Stomach (tissue), 9 donors: Measurements from ENCODE around the gene KCND2. TPM values are rescaled to one million over a fixed set of nuclear protein-coding genes. Genes with fewer than 3 reads are reported as not detected.
"Not testable (repeated sequence)": the region's sequence is repeated elsewhere in the genome, so short reads cannot be mapped to it uniquely, and the experiment has no call there.

Experiments used
- DNase-seq, 2 donors: peaks; one replicate each; pipeline versions ENCODE4 v3.0.0 to v3.0.0-alpha.2; 2013 to 2019
- H3K27ac ChIP-seq, 5 donors: fragments of 200-600 bp in 4 of 5; sonication (generic) in 4 of 5; one replicate each; pipeline ENCODE4 v1.5.1; 2013 to 2019; ENCODE audit warnings: mild to moderate bottlenecking in 1 of 5, moderate library complexity in 1 of 5
- H3K27me3 ChIP-seq, 3 donors: fragments of 200-600 bp; sonication (generic); one replicate each; pipeline ENCODE4 v1.5.1; 2017 to 2019; ENCODE audit warnings: mixed run types in 1 of 3
- H3K36me3 ChIP-seq, 4 donors: fragments of 200-600 bp; sonication (generic); 1 replicate in 3 of 4; 2 replicates in 1 of 4; pipeline ENCODE4 v1.5.1; 2016 to 2019
- H3K4me1 ChIP-seq, 4 donors: fragments of 200-600 bp; sonication (generic); one replicate each; pipeline ENCODE4 v1.5.1; 2016 to 2019
- H3K4me3 ChIP-seq, 4 donors: fragments of 200-600 bp; sonication (generic) in 3 of 4; one replicate each; pipeline ENCODE4 v1.5.1; 2016 to 2019; ENCODE audit warnings: mild to moderate bottlenecking in 1 of 4
- H3K9me3 ChIP-seq, 4 donors: fragments of 200-600 bp; sonication (generic); one replicate each; pipeline ENCODE4 v1.5.1; 2016 to 2019
- EP300 ChIP-seq: sonication (generic); formaldehyde crosslinking; IDR thresholded peaks from one replicate; pipeline ENCODE4 v1.6.1; 2017; ENCODE audit warnings: antibody characterized with exemption
- POLR2A ChIP-seq, 4 donors: fragments of 450-650 bp; IDR thresholded peaks; one replicate each; pipeline ENCODE4 v1.6.1; 2016; ENCODE audit warnings: antibody characterized with exemption in 4 of 4, control low read depth in 2 of 4, mild to moderate bottlenecking in 1 of 4, moderate library complexity in 1 of 4
- POLR2AphosphoS5 ChIP-seq, 3 donors: sonication (generic); formaldehyde crosslinking; IDR thresholded peaks; one replicate each; pipeline ENCODE4 v1.6.1; 2016; ENCODE audit warnings: antibody characterized with exemption in 3 of 3
- WGBS, 5 donors: extraction: QIAGEN DNeasy Blood & Tissue Kit in 3 of 5; methylation state at CpG; one replicate each; pipeline versions ENCODE4 v1.1.5 to v1.1.7; 2013 to 2018; 5-methylcytosine and 5-hydroxymethylcytosine counted together
- intact Hi-C: fragments of 100-400 bp; cut with DNase I; formaldehyde crosslinking; loops from one replicate; pipeline ENCODE4 v1.15.1; 2023; ENCODE audit warnings: low total_unique reads
- polyA plus RNA-seq, 3 donors: library from polyadenylated mRNA; stranded (reverse); fragments of 200-250 nt; gene quantifications; one replicate each; pipeline ENCODE4 v1.2.3, GENCODE V29; 2013
- total RNA-seq, 5 donors: library from RNA; depleted of rRNA; stranded (reverse); fragments of >200 nt; gene quantifications; one replicate each; pipeline versions ENCODE4 v1.1.0 to v1.2.3, GENCODE V29; 2014 to 2016
- TF ChIP-seq, protein P1 (sequence below), 7 experiments: fragments of 450-650 bp in 4 of 7; fragments of 200-600 bp in 3 of 7; sonication (generic) in 3 of 7; IDR thresholded peaks; one replicate each; pipeline ENCODE4 v1.5.1; 2016 to 2019; ENCODE audit warnings: antibody characterized with exemption in 7 of 7, control low read depth in 2 of 7, mild to moderate bottlenecking in 1 of 7
- donor health status: healthy with polysubstance abuse.
- donor health status: Bipolar disorder and iron deficiency.
- donor health status: healthy.

Gene KCND2
- total and polyA plus RNA-seq, 8 donors: 0.06 to 1.3 (median 0.31) TPM; not detected in 5

DNA sequence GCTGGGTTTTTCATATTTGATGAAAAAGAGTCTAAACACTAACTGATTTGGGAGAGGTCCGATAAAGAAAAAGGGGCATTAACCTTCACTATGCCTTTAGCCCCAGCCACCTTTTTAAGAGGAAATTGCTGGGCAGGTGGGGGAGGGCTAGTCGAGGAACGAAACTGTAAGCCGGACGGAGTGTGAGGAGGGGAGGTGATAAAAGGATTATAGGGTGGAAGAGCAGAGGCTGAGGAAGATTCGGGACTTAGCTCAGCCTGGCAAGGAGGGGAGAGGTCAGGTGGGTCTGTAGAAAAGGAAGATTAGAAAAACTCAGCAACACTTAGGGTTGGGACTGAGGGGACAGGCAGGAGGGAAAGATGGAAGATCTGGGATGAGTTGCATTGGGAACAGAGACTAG, 508.0 kb downstream of the KCND2 start:
- no peaks in the 10 kb centered on the region for H3K27me3 ChIP-seq
- TF ChIP-seq POLR2AphosphoS5 (IDR thresholded peaks at IDR 0.05) (no peak), EP300 (no peak), POLR2A (IDR thresholded peaks at IDR 0.05) (no peak)
- TF ChIP-seq, protein P1, sequence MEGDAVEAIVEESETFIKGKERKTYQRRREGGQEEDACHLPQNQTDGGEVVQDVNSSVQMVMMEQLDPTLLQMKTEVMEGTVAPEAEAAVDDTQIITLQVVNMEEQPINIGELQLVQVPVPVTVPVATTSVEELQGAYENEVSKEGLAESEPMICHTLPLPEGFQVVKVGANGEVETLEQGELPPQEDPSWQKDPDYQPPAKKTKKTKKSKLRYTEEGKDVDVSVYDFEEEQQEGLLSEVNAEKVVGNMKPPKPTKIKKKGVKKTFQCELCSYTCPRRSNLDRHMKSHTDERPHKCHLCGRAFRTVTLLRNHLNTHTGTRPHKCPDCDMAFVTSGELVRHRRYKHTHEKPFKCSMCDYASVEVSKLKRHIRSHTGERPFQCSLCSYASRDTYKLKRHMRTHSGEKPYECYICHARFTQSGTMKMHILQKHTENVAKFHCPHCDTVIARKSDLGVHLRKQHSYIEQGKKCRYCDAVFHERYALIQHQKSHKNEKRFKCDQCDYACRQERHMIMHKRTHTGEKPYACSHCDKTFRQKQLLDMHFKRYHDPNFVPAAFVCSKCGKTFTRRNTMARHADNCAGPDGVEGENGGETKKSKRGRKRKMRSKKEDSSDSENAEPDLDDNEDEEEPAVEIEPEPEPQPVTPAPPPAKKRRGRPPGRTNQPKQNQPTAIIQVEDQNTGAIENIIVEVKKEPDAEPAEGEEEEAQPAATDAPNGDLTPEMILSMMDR (IDR thresholded peaks at IDR 0.05): no peak
- no peak overlapping the region for H3K4me3 ChIP-seq
- no peaks in the 10 kb centered on the region for H3K9me3 ChIP-seq
- no peak overlapping the region for H3K27ac ChIP-seq
- H3K36me3 ChIP-seq: no peaks in the 10 kb centered on the region
- intact Hi-C loops: no loop called here
- WGBS, 5 donors: 81 to 92% (median 88%) methylated on average over 6 of the region's 6 CpGs
- DNase-seq: no peak
- H3K4me1 ChIP-seq: no peaks in the 10 kb centered on the region

DNA sequence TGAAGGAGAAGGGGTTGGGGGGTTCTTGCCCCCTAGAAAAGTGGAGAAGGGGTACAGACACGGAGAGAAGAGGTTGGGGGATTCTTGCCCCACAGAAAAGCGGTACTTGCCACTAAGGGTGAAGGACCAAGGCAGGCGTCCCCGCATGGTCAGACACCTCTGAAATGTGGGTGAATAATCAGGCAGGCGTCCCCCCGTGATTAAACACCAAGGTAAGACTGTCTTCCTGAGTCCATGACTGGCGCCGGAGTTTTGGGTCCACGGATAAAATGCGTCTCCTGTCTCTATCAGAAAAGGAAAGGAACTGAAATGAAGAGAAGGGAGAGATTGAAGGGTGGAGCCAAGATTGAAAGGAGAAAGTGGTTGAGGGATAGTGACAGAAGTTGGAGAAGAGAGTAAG, 508.9 kb downstream of the KCND2 start:
- DNase-seq, H3K9me3 ChIP-seq: not testable (repeated sequence)

DNA sequence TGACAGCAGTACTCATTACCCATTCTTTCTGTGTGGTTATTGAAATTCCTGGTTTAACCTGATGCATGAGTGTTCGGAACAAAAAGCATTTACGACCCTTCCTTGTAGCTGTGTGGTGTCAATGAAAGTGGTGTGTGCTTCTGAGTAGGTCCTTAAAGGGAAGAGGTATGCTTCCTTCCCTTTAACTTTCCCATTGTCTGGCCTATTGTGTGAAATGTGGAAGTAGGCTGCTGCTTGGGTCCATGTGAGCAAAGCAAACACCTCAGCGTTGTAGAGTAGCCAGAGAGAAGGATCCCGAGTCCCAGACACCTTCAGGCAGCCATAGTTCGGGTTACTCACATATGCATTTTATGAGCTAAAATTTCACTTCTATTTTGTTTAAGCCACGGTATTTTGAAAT, 510.3 kb downstream of the KCND2 start:
- Histone ChIP-seq H3K27me3 (no peaks in the 10 kb centered on the region), H3K36me3 (no peaks in the 10 kb centered on the region), H3K4me3 (no peak overlapping the region), H3K9me3 (no peaks in the 10 kb centered on the region), H3K4me1 (no peaks in the 10 kb centered on the region), H3K27ac (no peak overlapping the region)
- 79 to 89% (median 83%) methylated on average over 6 of the region's 6 CpGs for WGBS, 5 donors
- DNase-seq: no peak
- intact Hi-C loops: no loop called here
- TF ChIP-seq EP300 (no peak), POLR2A (IDR thresholded peaks at IDR 0.05) (no peak), POLR2AphosphoS5 (IDR thresholded peaks at IDR 0.05) (no peak)
- TF ChIP-seq, protein P1 (IDR thresholded peaks at IDR 0.05): no peak

More for the DNA sequence above, 508.9 kb downstream of the KCND2 start:
- H3K4me1 ChIP-seq, H3K27me3 ChIP-seq, H3K27ac ChIP-seq, intact Hi-C loops, H3K36me3 ChIP-seq, H3K4me3 ChIP-seq: not testable (repeated sequence)
- WGBS, 5 donors: 94 to 96% (median 95%) methylated on average over 10 of the region's 10 CpGs

DNA sequence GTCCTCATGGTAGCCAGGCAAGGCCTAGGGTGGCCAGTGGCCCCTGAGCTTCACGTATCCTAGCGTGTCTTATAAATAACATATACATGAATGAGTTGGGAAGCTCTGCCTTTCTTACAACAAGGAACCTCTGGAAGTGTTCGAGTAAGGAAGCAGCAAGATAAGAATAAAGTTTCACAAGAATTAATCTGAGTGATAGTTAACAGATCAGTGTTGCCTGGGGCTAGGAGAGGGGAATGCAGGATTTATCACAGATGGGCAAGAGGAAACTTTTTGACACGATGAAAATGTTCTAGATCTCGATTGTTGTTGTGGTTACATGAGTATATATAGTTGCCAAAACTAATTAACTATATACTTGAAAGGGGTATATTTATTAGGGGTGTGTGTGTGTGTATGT, 510.7 kb downstream of the KCND2 start:
- intact Hi-C loops: no loop called here
- Histone ChIP-seq H3K9me3 (no peaks in the 10 kb centered on the region), H3K4me3 (no peak overlapping the region), H3K27ac (no peak overlapping the region), H3K27me3 (no peaks in the 10 kb centered on the region), H3K4me1 (no peaks in the 10 kb centered on the region), H3K36me3 (no peaks in the 10 kb centered on the region)
- 72 to 78% (median 77%) methylated on average over 5 of the region's 5 CpGs for WGBS, 5 donors
- DNase-seq: no peak
- TF ChIP-seq POLR2A (IDR thresholded peaks at IDR 0.05) (no peak), EP300 (no peak), POLR2AphosphoS5 (IDR thresholded peaks at IDR 0.05) (no peak)
- TF ChIP-seq, protein P1 (IDR thresholded peaks at IDR 0.05): no peak

DNA sequence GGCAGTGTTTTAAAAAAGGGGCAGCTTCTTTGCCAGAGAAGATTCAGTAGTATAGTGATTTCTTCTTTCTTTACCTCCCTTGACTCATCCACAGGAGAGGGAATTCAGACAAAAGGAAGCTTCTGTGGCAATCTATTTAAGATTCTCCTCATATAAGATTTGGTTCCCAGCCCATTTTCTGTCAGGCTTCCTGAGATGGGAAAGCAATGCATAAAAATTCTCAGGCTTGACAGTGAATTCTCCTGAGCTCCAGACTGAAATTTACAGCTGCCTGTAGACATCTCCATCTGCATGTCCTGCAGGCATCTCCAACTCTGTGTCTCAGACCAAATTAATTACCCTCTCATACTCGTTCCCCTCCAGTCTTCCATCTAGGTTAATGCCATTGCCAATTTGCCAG, 512.1 kb downstream of the KCND2 start:
- DNase-seq: no peak
- no peaks in the 10 kb centered on the region for H3K4me1 ChIP-seq
- no peak overlapping the region for H3K4me3 ChIP-seq
- no peak for TF ChIP-seq POLR2AphosphoS5 (IDR thresholded peaks at IDR 0.05)
- TF ChIP-seq, protein P1 (IDR thresholded peaks at IDR 0.05): no peak
- H3K27ac ChIP-seq: no peak overlapping the region
- 50 to 81% (median 64%) methylated on average over 1 of the region's 1 CpG for WGBS, 5 donors
- intact Hi-C loops: no loop called here
- no peaks in the 10 kb centered on the region for H3K36me3 ChIP-seq
- no peaks in the 10 kb centered on the region for H3K27me3 ChIP-seq
- no peaks in the 10 kb centered on the region for H3K9me3 ChIP-seq
